DND-41 (cell line): ENCODE data around the gene RAPGEF5.

Experiments
- ATAC-seq: fragments of 200-7000 bp; cut with Tn5 transposase; 3 replicates; pipeline ENCODE4 v1.9.1; 2021; ENCODE audit warnings: low read depth; ENCODE audit not compliant: insufficient read depth
- DNase-seq: peaks from one replicate; pipeline ENCODE4 v3.0.0-alpha.2; 2020
- H2AFZ ChIP-seq: 2 replicates; pipeline ENCODE4 v1.6.0; 2012; ENCODE audit warnings: low read depth, low read length
- H3K27ac ChIP-seq: 2 replicates; pipeline ENCODE4 v1.5.1; 2012; ENCODE audit warnings: low read length, inconsistent platforms
- H3K27me3 ChIP-seq: fragments of 200-600 bp; sonication (generic); 2 replicates; pipeline ENCODE4 v1.6.0; 2012; ENCODE audit warnings: low read length, mild to moderate bottlenecking, inconsistent platforms; ENCODE audit not compliant: insufficient read depth, poor library complexity
- H3K36me3 ChIP-seq: 2 replicates; pipeline ENCODE4 v1.5.1; 2012; ENCODE audit warnings: low read length, inconsistent platforms; ENCODE audit not compliant: insufficient read depth
- H3K4me1 ChIP-seq: 2 replicates; pipeline ENCODE4 v1.5.1; 2012; ENCODE audit warnings: mild to moderate bottlenecking, low read length; ENCODE audit not compliant: insufficient read depth
- H3K4me2 ChIP-seq: 2 replicates; pipeline ENCODE4 v1.6.0; 2012; ENCODE audit warnings: mild to moderate bottlenecking, moderate library complexity, low read length, inconsistent platforms; ENCODE audit not compliant: insufficient read depth
- H3K4me3 ChIP-seq, 2 experiments: fragments of 200-600 bp in 1 of 2; shearing (Covaris generic) in 1 of 2; 2 replicates each; pipeline ENCODE4 v1.5.1; 2012 to 2016; ENCODE audit warnings: inconsistent platforms in 2 of 2, low read length in 2 of 2, mild to moderate bottlenecking in 2 of 2, low read depth in 1 of 2, moderate library complexity in 1 of 2
- H3K79me2 ChIP-seq: 2 replicates; pipeline ENCODE4 v1.6.0; 2012; ENCODE audit warnings: low read length, inconsistent platforms; ENCODE audit not compliant: insufficient read depth
- H3K9ac ChIP-seq: 2 replicates; pipeline ENCODE4 v1.6.0; 2012; ENCODE audit warnings: low read depth, mild to moderate bottlenecking, inconsistent platforms, low read length, moderate library complexity
- H3K9me3 ChIP-seq: 2 replicates; pipeline ENCODE4 v1.5.1; 2012; ENCODE audit warnings: low read length, moderate library complexity, mild to moderate bottlenecking, inconsistent platforms; ENCODE audit not compliant: insufficient read depth, severe bottlenecking
- H4K20me1 ChIP-seq: 2 replicates; pipeline ENCODE4 v1.6.0; 2012; ENCODE audit warnings: low read length; ENCODE audit not compliant: insufficient read depth
- EZH2 ChIP-seq: IDR thresholded peaks from 3 replicates; pipeline ENCODE4 v1.6.1; 2012; ENCODE audit warnings: borderline replicate concordance, low read depth, mild to moderate bottlenecking, moderate library complexity, low read length, inconsistent platforms; ENCODE audit not compliant: severe bottlenecking
- TF ChIP-seq, protein P1 (sequence below): IDR thresholded peaks from 2 replicates; pipeline ENCODE4 v1.5.1; 2012; ENCODE audit warnings: borderline replicate concordance, low read length, moderate library complexity, mild to moderate bottlenecking; ENCODE audit not compliant: poor library complexity, severe bottlenecking; ENCODE audit errors: extremely low read depth

Gene RAPGEF5

GRCh38 chr7:22346383-22347107, 10.4 kb downstream of the RAPGEF5 start:
- Histone ChIP-seq H3K27me3 (no peaks in the 10 kb centered on the region), H4K20me1 (peaks cover 11% of the 10 kb centered on the region; the same call in 1 of the 2 replicates), H3K9ac (no peak overlapping the region), H3K9me3 (no peaks in the 10 kb centered on the region), H3K4me2 (0 out of 2 replicates have a peak overlapping the region, but pooled peaks have one; percentile 9), H2AFZ (no peak overlapping the region), H3K27ac (peak overlapping the region; percentile 37; the same call in 1 of the 2 replicates), H3K4me3 (no peak overlapping the region), H3K79me2 (peaks cover 98% of the 10 kb centered on the region), H3K36me3 (peaks cover 31% of the 10 kb centered on the region), H3K4me1 (peaks cover 65% of the 10 kb centered on the region)
- no peak for ATAC-seq
- DNase-seq: no peak
- TF ChIP-seq, protein P1, sequence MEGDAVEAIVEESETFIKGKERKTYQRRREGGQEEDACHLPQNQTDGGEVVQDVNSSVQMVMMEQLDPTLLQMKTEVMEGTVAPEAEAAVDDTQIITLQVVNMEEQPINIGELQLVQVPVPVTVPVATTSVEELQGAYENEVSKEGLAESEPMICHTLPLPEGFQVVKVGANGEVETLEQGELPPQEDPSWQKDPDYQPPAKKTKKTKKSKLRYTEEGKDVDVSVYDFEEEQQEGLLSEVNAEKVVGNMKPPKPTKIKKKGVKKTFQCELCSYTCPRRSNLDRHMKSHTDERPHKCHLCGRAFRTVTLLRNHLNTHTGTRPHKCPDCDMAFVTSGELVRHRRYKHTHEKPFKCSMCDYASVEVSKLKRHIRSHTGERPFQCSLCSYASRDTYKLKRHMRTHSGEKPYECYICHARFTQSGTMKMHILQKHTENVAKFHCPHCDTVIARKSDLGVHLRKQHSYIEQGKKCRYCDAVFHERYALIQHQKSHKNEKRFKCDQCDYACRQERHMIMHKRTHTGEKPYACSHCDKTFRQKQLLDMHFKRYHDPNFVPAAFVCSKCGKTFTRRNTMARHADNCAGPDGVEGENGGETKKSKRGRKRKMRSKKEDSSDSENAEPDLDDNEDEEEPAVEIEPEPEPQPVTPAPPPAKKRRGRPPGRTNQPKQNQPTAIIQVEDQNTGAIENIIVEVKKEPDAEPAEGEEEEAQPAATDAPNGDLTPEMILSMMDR: no peak
- no peak for TF ChIP-seq EZH2

DNA sequence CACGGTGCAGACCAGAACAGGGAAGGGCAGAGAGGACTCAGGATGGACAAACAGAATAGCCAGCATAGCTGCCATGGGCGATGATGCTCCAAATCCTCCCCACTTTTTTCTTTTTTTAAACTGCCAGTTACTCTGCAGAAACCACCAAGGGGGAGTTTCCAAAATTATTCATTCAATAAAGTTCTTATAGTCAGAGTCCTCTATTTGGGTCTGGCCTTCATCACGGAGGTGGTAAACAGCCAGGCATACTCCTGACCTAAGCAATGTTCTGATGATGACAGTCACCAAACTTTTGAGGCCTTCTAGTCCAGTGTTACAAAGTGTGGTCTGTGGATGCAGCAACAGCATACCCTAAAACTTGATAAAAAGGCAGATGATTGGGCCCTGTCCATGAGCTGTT, 12.3 kb downstream of the RAPGEF5 start:
- H3K4me3 ChIP-seq: no peak overlapping the region

GRCh38 chr7:22343612-22344011, 13.3 kb downstream of the RAPGEF5 start:
- Histone ChIP-seq H3K79me2 (peaks cover 98% of the 10 kb centered on the region), H3K36me3 (peaks cover 43% of the 10 kb centered on the region), H3K27me3 (no peaks in the 10 kb centered on the region), H3K4me3 (no peak overlapping the region), H3K9ac (no peak overlapping the region), H2AFZ (no peak overlapping the region), H3K9me3 (no peaks in the 10 kb centered on the region), H4K20me1 (peaks cover 17% of the 10 kb centered on the region; the same call in 1 of the 2 replicates), H3K4me2 (no peak overlapping the region), H3K27ac (no peak overlapping the region), H3K4me1 (peaks cover 49% of the 10 kb centered on the region)
- ATAC-seq (no peak), DNase-seq (no peak)
- TF ChIP-seq, protein P1: no peak
- no peak for TF ChIP-seq EZH2

More for the DNA sequence above, 12.3 kb downstream of the RAPGEF5 start:
- Histone ChIP-seq H3K27ac (peak overlapping the region; percentile 17), H3K9ac (no peak overlapping the region; the same call in 1 of the 2 replicates), H2AFZ (no peak overlapping the region), H3K4me2 (no peak overlapping the region), H3K27me3 (no peaks in the 10 kb centered on the region), H3K4me1 (peaks cover 53% of the 10 kb centered on the region), H4K20me1 (peaks cover 17% of the 10 kb centered on the region; the same call in 1 of the 2 replicates), H3K36me3 (peaks cover 43% of the 10 kb centered on the region), H3K79me2 (peaks cover 98% of the 10 kb centered on the region), H3K9me3 (no peaks in the 10 kb centered on the region)
- TF ChIP-seq EZH2: no peak
- TF ChIP-seq, protein P1: no peak
- DNase-seq: no peak
- no peak for ATAC-seq
